SK-N-SH (cell line): ENCODE measurements around the gene PGLYRP4.

ENCODE experiments used
- EP300 ChIP-seq, 2 experiments: IDR thresholded peaks; 2 replicates each; pipeline versions ENCODE4 v1.4.0 to v1.6.1; 2012; ENCODE audit warnings: borderline replicate concordance in 1 of 2, low read depth in 1 of 2, low read length in 1 of 2
- GATA2 ChIP-seq: sonication (generic); formaldehyde crosslinking; IDR thresholded peaks from 2 replicates; pipeline ENCODE4 v1.5.0; 2020; ENCODE audit warnings: mild to moderate bottlenecking, missing genetic modification reagents
- MAX ChIP-seq: IDR thresholded peaks from 2 replicates; pipeline ENCODE4 v1.4.0; 2012; ENCODE audit warnings: low read depth
- NFIC ChIP-seq: IDR thresholded peaks from 2 replicates; pipeline ENCODE4 v1.4.0; 2012; ENCODE audit warnings: borderline replicate concordance
- POLR2AphosphoS5 ChIP-seq: IDR thresholded peaks from 2 replicates; pipeline ENCODE4 v1.6.1; 2012; ENCODE audit warnings: low read depth, low read length
- SIN3A ChIP-seq: IDR thresholded peaks from 2 replicates; pipeline ENCODE4 v1.6.1; 2012; ENCODE audit warnings: low read depth, mild to moderate bottlenecking, low read length, moderate library complexity, borderline replicate concordance
- SMC3 ChIP-seq: IDR thresholded peaks from 2 replicates; pipeline ENCODE4 v1.6.1; 2012; ENCODE audit warnings: low read depth, low read length, improper control_type of control experiment
- TEAD4 ChIP-seq: IDR thresholded peaks from 2 replicates; pipeline ENCODE4 v1.4.0; 2012; ENCODE audit warnings: mild to moderate bottlenecking, borderline replicate concordance; ENCODE audit not compliant: insufficient read depth
- USF2 ChIP-seq: fragments of 150-350 bp; IDR thresholded peaks from 2 replicates; pipeline ENCODE4 v1.6.1; 2017; ENCODE audit warnings: antibody characterized with exemption, low read length, low read depth, borderline replicate concordance
- ZBTB33 ChIP-seq: IDR thresholded peaks from 2 replicates; pipeline ENCODE4 v1.4.0; 2012; ENCODE audit warnings: low read depth, borderline replicate concordance
- TF ChIP-seq, protein P1 (sequence below): IDR thresholded peaks from 2 replicates; pipeline ENCODE4; 2012
- TF ChIP-seq, protein P2 (sequence below): fragments of 200-600 bp; sonication (generic); IDR thresholded peaks from 2 replicates; pipeline ENCODE4 v1.6.1; 2017; ENCODE audit warnings: antibody characterized with exemption, mild to moderate bottlenecking, moderate library complexity
- TF ChIP-seq, protein P3 (sequence below): IDR thresholded peaks from 2 replicates; pipeline ENCODE4 v1.6.1; 2012; ENCODE audit warnings: mild to moderate bottlenecking, low read depth, low read length, moderate library complexity
- TF ChIP-seq, protein P4 (sequence below): IDR thresholded peaks from 2 replicates; pipeline ENCODE4 v1.4.0; 2012; ENCODE audit warnings: low read depth, borderline replicate concordance

- TF ChIP-seq, protein P1, sequence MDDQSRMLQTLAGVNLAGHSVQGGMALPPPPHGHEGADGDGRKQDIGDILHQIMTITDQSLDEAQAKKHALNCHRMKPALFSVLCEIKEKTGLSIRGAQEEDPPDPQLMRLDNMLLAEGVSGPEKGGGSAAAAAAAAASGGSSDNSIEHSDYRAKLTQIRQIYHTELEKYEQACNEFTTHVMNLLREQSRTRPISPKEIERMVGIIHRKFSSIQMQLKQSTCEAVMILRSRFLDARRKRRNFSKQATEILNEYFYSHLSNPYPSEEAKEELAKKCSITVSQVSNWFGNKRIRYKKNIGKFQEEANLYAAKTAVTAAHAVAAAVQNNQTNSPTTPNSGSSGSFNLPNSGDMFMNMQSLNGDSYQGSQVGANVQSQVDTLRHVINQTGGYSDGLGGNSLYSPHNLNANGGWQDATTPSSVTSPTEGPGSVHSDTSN = no peak
- TF ChIP-seq, protein P2, sequence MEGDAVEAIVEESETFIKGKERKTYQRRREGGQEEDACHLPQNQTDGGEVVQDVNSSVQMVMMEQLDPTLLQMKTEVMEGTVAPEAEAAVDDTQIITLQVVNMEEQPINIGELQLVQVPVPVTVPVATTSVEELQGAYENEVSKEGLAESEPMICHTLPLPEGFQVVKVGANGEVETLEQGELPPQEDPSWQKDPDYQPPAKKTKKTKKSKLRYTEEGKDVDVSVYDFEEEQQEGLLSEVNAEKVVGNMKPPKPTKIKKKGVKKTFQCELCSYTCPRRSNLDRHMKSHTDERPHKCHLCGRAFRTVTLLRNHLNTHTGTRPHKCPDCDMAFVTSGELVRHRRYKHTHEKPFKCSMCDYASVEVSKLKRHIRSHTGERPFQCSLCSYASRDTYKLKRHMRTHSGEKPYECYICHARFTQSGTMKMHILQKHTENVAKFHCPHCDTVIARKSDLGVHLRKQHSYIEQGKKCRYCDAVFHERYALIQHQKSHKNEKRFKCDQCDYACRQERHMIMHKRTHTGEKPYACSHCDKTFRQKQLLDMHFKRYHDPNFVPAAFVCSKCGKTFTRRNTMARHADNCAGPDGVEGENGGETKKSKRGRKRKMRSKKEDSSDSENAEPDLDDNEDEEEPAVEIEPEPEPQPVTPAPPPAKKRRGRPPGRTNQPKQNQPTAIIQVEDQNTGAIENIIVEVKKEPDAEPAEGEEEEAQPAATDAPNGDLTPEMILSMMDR = peak; percentile 54
- no peak for TF ChIP-seq GATA2 (CRISPR knock-in tag)
- no peak for TF ChIP-seq TEAD4
- no peak for TF ChIP-seq MAX
- no peak for TF ChIP-seq NFIC
- TF ChIP-seq, protein P3, sequence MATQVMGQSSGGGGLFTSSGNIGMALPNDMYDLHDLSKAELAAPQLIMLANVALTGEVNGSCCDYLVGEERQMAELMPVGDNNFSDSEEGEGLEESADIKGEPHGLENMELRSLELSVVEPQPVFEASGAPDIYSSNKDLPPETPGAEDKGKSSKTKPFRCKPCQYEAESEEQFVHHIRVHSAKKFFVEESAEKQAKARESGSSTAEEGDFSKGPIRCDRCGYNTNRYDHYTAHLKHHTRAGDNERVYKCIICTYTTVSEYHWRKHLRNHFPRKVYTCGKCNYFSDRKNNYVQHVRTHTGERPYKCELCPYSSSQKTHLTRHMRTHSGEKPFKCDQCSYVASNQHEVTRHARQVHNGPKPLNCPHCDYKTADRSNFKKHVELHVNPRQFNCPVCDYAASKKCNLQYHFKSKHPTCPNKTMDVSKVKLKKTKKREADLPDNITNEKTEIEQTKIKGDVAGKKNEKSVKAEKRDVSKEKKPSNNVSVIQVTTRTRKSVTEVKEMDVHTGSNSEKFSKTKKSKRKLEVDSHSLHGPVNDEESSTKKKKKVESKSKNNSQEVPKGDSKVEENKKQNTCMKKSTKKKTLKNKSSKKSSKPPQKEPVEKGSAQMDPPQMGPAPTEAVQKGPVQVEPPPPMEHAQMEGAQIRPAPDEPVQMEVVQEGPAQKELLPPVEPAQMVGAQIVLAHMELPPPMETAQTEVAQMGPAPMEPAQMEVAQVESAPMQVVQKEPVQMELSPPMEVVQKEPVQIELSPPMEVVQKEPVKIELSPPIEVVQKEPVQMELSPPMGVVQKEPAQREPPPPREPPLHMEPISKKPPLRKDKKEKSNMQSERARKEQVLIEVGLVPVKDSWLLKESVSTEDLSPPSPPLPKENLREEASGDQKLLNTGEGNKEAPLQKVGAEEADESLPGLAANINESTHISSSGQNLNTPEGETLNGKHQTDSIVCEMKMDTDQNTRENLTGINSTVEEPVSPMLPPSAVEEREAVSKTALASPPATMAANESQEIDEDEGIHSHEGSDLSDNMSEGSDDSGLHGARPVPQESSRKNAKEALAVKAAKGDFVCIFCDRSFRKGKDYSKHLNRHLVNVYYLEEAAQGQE = no peak
- TF ChIP-seq EP300 (IDR thresholded peaks at IDR 0.05; ENCODE audit: borderline replicate concordance in 1 of 2, low read depth in 1 of 2, low read length in 1 of 2) = no peak
- TF ChIP-seq SIN3A = no peak
- TF ChIP-seq, protein P4, sequence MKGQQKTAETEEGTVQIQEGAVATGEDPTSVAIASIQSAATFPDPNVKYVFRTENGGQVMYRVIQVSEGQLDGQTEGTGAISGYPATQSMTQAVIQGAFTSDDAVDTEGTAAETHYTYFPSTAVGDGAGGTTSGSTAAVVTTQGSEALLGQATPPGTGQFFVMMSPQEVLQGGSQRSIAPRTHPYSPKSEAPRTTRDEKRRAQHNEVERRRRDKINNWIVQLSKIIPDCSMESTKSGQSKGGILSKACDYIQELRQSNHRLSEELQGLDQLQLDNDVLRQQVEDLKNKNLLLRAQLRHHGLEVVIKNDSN = no peak
- no peak for TF ChIP-seq POLR2AphosphoS5
- peak; percentile 44 for TF ChIP-seq SMC3
- no peak for TF ChIP-seq USF2
- TF ChIP-seq ZBTB33 = no peak
Measured at GRCh38 chr1:153355445-153356071, 6.9 kb upstream of the PGLYRP4 start.
